SK-N-DZ (cell line): ENCODE data around the gene RCSD1.

Source experiments
- DNase-seq: peaks from one replicate; pipeline ENCODE4 v3.0.0-alpha.2; 2015; ENCODE audit warnings: low spot score

The RCSD1 gene

GRCh38 chr1:167666416-167666815 is 36.4 kb downstream of the RCSD1 start:
- no peak for DNase-seq

- DNase-seq = no peak
Observed at GRCh38 chr1:167667536-167667935, 37.5 kb downstream of the RCSD1 start.

- DNase-seq = no peak
Observed at GRCh38 chr1:167668108-167668507, 38.1 kb downstream of the RCSD1 start.

GRCh38 chr1:167669209-167670124 is 39.4 kb downstream of the RCSD1 start:
- no peak for DNase-seq

GRCh38 chr1:167670563-167670962 is 40.5 kb downstream of the RCSD1 start:
- no peak for DNase-seq

- no peak for DNase-seq
Observed at GRCh38 chr1:167671727-167672511, 41.9 kb downstream of the RCSD1 start.

- no peak for DNase-seq
Observed at GRCh38 chr1:167672831-167673230, 42.8 kb downstream of the RCSD1 start.

GRCh38 chr1:167673265-167673664 is 43.2 kb downstream of the RCSD1 start:
- DNase-seq = no peak

GRCh38 chr1:167674156-167674555 is 44.1 kb downstream of the RCSD1 start:
- no peak for DNase-seq

- no peak for DNase-seq
Observed at GRCh38 chr1:167675440-167675839, 45.4 kb downstream of the RCSD1 start.

GRCh38 chr1:167676205-167676915 is 46.3 kb downstream of the RCSD1 start:
- DNase-seq = no peak

- DNase-seq = no peak
Observed at GRCh38 chr1:167676916-167677848, 47.1 kb downstream of the RCSD1 start.

- DNase-seq = no peak
Observed at GRCh38 chr1:167678422-167678821, 48.4 kb downstream of the RCSD1 start.

- no peak for DNase-seq
Observed at GRCh38 chr1:167678838-167679237, 48.8 kb downstream of the RCSD1 start.

GRCh38 chr1:167679714-167680113 is 49.7 kb downstream of the RCSD1 start:
- no peak for DNase-seq

GRCh38 chr1:167681024-167681423 is 51.0 kb downstream of the RCSD1 start:
- no peak for DNase-seq

GRCh38 chr1:167681451-167682098 is 51.5 kb downstream of the RCSD1 start:
- no peak for DNase-seq

- DNase-seq = no peak
Observed at GRCh38 chr1:167683226-167683625, 53.2 kb downstream of the RCSD1 start.

- no peak for DNase-seq
Observed at GRCh38 chr1:167683641-167684502, 53.8 kb downstream of the RCSD1 start.
